HUES6 (cell line): ENCODE measurements around the gene DKKL1.

Experiments used
- H3K27ac ChIP-seq: 2 replicates; pipeline ENCODE4 v1.7.0; 2013; ENCODE audit warnings: low read depth, mild to moderate bottlenecking, low read length, inconsistent platforms
- H3K27me3 ChIP-seq: 2 replicates; pipeline ENCODE4 v1.6.1; 2013; ENCODE audit warnings: low read length; ENCODE audit not compliant: control insufficient read depth, insufficient read depth
- H3K36me3 ChIP-seq: 2 replicates; pipeline ENCODE4 v1.6.1; 2013; ENCODE audit warnings: low read length; ENCODE audit not compliant: control insufficient read depth, insufficient read depth
- H3K4me1 ChIP-seq: 2 replicates; pipeline ENCODE4 v1.6.1; 2013; ENCODE audit warnings: low read length; ENCODE audit not compliant: control insufficient read depth, insufficient read depth
- H3K4me3 ChIP-seq: 2 replicates; pipeline ENCODE4 v1.5.1; 2013; ENCODE audit warnings: low read depth, low read length
- H3K9ac ChIP-seq: one replicate; pipeline ENCODE4 v1.6.1; 2013; ENCODE audit warnings: mild to moderate bottlenecking, low read length
- H3K9me3 ChIP-seq: 2 replicates; pipeline ENCODE4 v1.6.1; 2013; ENCODE audit warnings: low read depth, low read length; ENCODE audit not compliant: control insufficient read depth, insufficient read depth

The DKKL1 gene

DNA sequence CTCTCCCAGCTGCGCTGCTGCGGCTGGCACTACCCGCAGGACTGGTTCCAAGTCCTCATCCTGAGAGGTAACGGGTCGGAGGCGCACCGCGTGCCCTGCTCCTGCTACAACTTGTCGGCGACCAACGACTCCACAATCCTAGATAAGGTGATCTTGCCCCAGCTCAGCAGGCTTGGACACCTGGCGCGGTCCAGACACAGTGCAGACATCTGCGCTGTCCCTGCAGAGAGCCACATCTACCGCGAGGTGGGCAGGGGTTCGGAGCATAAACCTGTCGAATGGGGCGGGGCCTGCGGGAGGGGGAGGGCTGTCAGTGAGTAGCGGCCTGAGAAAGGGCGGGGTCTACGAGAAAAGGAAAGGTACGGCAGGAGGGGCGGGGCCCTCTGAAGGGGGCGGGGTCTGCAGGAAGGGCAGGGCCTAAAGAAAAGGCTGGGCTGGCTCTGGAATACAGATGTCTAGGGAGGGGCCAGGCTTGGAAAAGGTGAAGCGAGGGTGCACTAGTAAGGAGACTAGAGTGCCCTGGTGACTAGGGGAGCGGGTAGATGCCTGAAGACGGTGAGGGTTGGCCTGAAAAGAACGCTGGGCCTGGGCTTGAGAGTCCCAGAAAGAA lies 24.9 kb upstream of the DKKL1 start:
- Histone ChIP-seq H3K27ac (no peak overlapping the region; the same call in 1 of the 2 replicates), H3K27me3 (peaks cover 20% of the 10 kb centered on the region), H3K4me1 (peaks cover 15% of the 10 kb centered on the region), H3K4me3 (peak overlapping the region; percentile 49), H3K9me3 (no peaks in the 10 kb centered on the region), H3K9ac (peak overlapping the region; percentile 54), H3K36me3 (peaks cover 30% of the 10 kb centered on the region)

DNA sequence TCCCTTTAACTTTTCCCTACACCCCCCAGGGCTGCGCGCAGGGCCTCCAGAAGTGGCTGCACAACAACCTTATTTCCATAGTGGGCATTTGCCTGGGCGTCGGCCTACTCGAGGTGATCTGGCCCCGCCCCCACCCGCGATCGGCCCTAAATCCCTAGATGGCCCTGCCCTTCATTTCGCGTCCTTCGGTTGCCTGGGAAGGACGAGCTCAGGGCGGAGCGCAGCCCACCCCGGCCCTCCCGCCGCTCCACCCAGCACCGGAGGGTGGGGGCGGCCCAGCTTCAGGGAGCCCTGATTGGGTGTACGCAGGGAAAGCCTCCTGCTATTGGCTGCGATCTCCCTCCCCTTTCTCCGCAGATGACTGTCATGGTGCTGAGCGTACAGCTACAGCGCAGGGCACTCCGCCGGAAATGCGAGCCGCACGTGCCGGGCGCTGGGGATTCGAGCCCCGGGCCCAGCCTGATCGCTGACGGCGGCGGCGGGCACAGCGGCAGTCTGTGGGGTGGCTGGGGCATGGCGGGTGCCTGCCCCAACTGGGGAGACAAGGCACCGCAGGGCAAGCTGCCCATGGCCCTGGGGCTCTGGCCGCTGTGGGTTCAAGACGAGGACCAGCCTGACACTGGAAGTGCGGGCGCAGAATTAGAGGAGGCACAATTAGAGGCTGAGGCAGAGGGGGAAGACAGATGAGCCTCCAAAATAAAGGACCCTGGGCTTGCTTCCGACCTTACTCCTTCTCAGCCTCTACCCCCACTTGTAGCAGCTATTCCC lies 24.2 kb upstream of the DKKL1 start:
- Histone ChIP-seq H3K4me3 (peak overlapping the region; percentile 49), H3K4me1 (peaks cover 15% of the 10 kb centered on the region), H3K27me3 (peaks cover 20% of the 10 kb centered on the region), H3K36me3 (peaks cover 36% of the 10 kb centered on the region), H3K9ac (peak overlapping the region; percentile 54), H3K27ac (peak overlapping the region; percentile 49; the same call in 1 of the 2 replicates), H3K9me3 (no peaks in the 10 kb centered on the region)

DNA sequence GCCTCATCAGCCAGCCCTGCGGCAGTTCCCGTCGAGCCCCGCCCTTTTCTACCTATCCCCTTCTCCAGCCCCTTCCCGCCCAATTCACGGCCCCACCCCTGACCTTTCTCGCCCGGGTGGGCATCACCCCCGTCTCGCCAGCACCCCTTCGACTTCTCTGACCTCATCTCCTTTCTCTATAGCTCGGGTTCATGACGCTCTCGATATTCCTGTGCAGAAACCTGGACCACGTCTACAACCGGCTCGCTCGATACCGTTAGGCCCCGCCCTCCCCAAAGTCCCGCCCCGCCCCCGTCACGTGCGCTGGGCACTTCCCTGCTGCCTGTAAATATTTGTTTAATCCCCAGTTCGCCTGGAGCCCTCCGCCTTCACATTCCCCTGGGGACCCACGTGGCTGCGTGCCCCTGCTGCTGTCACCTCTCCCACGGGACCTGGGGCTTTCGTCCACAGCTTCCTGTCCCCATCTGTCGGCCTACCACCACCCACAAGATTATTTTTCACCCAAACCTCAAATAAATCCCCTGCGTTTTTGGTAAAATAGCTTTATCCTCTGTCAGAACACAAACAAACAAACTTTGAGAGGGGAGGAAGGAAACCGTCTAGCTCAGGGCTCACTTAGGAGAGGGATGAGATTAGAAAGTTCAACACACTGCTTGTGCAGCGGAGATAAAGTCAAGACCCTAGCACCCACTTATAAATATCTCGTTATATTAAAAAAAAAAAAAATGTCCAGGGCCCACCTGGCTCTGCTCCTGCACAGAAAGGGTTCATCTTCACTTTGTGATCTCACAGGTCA lies 23.4 kb upstream of the DKKL1 start:
- peak overlapping the region; percentile 49; the same call in 1 of the 2 replicates for H3K27ac ChIP-seq
- H3K36me3 ChIP-seq, result peaks cover 44% of the 10 kb centered on the region

DNA sequence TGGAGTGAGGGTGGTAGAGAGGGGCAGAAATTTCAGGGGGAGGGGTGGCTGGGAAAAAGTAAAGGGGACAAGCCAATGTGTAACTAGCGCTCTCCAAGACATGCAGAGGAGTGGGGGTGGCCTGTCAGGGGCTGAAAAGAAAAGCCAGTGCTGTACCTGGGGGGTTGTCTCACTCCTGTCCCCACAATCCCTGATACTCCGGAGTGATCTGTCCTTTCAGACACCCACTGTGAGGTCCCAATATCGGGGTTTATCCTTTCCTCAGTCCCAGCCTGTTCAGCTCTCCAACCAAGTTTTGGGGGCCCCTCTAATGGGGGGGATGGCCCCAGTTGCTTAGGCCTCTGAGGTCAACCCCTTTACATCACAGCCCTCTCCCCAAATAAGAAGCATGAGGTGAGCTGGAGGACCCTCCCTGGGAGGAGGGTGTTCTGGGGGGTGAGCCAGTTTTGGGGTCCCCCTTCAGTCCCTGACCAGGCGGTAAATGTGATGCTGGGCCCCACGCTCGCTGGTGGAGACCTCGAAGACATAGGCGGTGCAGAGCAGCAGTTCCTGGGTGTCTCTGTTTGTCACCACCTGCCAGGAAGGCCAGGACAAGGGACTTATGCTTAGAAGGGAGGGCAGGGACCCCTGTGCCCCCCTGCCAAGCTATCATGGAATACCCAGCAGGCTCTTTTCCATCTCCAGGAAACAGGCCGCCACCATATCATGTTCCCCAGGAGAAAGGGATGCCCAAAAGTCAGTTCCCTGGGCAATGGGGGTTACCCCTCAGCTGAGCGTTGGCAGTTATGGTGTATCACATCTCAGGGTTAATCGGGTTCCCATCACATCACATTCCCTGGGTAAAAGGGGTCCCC lies 22.6 kb upstream of the DKKL1 start:
- Histone ChIP-seq H3K9ac (no peak overlapping the region), H3K4me1 (peaks cover 15% of the 10 kb centered on the region), H3K9me3 (no peaks in the 10 kb centered on the region), H3K27me3 (peaks cover 20% of the 10 kb centered on the region), H3K36me3 (peaks cover 49% of the 10 kb centered on the region), H3K4me3 (no peak overlapping the region), H3K27ac (no peak overlapping the region)

More for the DNA sequence above, 23.4 kb upstream of the DKKL1 start:
- Histone ChIP-seq H3K9me3 (no peaks in the 10 kb centered on the region), H3K9ac (peak overlapping the region; percentile 25), H3K4me1 (peaks cover 15% of the 10 kb centered on the region), H3K4me3 (peak overlapping the region; percentile 37), H3K27me3 (peaks cover 20% of the 10 kb centered on the region)

DNA sequence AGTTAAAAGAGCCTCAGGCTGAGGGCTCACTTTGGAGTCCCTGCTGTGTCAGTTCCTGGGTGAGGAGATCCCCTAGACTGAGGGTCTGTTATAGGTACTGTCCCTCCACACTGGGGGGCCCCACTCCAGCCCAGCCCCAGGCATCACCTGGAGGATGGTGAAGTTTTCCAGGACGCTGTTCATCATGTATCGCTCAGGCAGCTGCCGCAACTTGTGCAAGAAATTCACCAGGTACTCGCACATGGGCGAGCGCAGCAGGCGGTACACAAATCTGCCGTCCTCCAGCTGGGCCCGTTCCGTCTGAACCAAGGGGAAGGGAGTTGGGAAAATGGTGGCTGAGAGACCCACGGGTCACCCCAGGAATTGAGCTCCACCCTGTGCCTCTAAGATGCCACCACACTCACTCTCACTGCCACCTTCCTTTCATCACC lies 21.4 kb upstream of the DKKL1 start:
- Histone ChIP-seq H3K4me1 (peaks cover 15% of the 10 kb centered on the region), H3K27me3 (peaks cover 12% of the 10 kb centered on the region), H3K9ac (no peak overlapping the region), H3K4me3 (no peak overlapping the region), H3K27ac (no peak overlapping the region), H3K9me3 (no peaks in the 10 kb centered on the region), H3K36me3 (peaks cover 61% of the 10 kb centered on the region)

DNA sequence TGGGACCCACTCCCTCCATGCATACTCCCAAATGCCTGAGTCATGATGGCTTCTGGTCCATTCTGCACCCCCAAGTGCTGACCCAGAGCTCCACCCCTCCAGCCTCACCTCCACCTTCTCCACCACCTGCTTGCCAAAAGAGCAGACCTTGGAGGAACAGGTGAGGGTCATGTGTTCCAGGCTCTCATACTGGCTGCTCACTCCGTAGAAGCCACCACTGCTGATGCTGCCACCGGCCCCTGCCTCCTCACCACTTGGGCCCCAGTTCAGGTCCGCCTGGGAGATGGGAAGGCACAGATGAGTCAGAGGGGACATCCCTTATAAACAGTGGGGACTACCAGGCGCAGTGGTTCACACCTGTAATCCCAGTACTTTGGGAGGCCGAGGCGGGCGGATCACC lies 20.6 kb upstream of the DKKL1 start:
- no peak overlapping the region for H3K9ac ChIP-seq
- no peak overlapping the region for H3K4me3 ChIP-seq
- peaks cover 5% of the 10 kb centered on the region for H3K27me3 ChIP-seq
- H3K36me3 ChIP-seq, result peaks cover 69% of the 10 kb centered on the region
- no peaks in the 10 kb centered on the region for H3K9me3 ChIP-seq
- no peak overlapping the region for H3K27ac ChIP-seq
- H3K4me1 ChIP-seq, result peaks cover 15% of the 10 kb centered on the region

DNA sequence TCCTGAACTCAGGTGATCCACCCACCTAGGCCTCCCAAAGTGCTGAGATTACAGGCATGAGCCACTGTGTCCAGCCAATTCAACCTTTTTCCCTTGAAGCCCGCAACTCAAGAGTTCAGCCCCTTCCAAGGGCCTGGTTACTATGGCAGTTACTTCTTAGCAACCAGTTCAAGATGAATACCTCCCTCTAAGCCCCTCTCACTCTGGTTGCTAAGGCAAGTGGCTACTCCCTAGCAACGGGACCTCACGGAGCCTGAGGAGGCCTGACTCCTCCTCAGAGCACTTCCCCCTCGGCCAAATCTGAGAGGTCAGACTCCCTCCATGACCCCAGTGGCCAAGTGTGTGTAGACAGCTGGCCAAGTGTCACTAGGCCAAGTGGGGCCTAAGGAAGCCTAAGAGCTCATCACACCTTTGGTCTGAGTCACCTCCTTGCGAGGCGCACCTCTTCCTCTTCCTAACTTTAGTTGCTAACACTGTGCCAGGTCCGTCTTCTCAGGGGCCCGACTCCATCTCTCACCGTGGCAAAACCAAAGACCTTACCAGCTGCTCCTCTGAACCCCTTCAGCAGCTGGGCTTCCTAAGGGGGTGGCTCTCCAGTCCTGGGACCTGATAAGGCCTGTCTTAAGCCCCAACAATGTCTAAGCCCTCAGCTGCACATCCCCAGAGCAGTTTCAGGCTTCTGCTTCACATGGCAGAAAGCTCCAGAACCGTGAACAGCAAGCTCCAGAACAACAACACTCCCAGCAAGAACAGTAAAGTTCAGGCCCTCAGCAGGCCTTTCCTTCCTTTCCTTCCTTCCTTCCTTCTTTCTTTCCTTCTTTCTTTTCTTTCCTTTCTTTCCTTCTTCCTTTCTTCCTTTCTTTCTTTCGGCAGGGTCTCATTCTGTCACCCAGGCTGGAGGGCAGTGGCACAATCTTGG lies 18.9 kb upstream of the DKKL1 start:
- H3K27ac ChIP-seq, result no peak overlapping the region
- peaks cover 8% of the 10 kb centered on the region for H3K4me1 ChIP-seq
- no peak overlapping the region for H3K4me3 ChIP-seq
- no peak overlapping the region for H3K9ac ChIP-seq
- H3K36me3 ChIP-seq, result peaks cover 84% of the 10 kb centered on the region
- no peaks in the 10 kb centered on the region for H3K27me3 ChIP-seq
- no peaks in the 10 kb centered on the region for H3K9me3 ChIP-seq

DNA sequence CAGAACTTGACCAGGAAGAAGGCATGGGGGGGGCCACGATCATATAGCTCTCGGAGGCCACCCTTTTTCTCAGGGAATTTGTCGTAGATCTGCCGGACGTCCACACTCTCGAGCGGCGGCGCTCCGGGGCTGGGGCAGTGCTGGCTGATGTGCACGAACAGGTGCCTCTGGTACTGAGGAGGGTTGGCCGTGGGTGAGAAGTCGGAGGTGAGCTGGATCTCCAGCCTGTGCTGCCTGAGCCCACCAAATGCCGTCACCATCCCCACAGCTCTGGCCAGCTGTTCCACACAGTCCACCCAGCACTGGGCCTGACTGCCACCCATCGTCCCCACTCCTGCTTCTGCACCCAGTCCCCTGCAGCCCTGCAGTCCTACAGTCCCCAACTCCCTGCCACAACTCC lies 16.5 kb upstream of the DKKL1 start:
- Histone ChIP-seq H3K27me3 (no peaks in the 10 kb centered on the region), H3K36me3 (peaks cover 91% of the 10 kb centered on the region)

DNA sequence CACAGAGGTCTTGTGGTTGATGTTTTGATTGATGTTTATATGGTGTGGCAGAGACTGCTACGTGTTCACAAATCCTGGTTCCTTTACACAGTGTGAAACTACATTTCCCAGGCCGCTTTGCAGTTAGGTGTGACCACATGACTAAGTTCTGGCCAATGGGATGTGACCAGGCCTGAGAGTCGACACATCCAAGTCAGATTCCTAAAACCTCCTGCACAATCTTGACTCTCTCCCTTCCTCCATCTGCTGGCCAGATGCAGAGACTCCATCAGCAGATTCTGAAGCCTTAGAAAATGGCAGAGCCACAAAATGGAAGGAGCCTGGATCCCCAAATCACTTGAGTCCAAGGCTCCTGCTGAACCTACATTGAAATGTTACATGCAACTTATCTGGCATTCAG lies 15.8 kb upstream of the DKKL1 start:
- Histone ChIP-seq H3K4me3 (no peak overlapping the region), H3K4me1 (no peaks in the 10 kb centered on the region), H3K9me3 (no peaks in the 10 kb centered on the region), H3K9ac (no peak overlapping the region), H3K27me3 (no peaks in the 10 kb centered on the region), H3K27ac (no peak overlapping the region), H3K36me3 (peaks cover 90% of the 10 kb centered on the region)

More for the DNA sequence above, 16.5 kb upstream of the DKKL1 start:
- H3K9ac ChIP-seq, result no peak overlapping the region
- H3K4me3 ChIP-seq, result no peak overlapping the region
- no peaks in the 10 kb centered on the region for H3K4me1 ChIP-seq
- no peak overlapping the region for H3K27ac ChIP-seq
- no peaks in the 10 kb centered on the region for H3K9me3 ChIP-seq
